NCI-H446 treated with DMSO at 0.1 percent for 48 hours (cell line): ENCODE data around the gene CCDC88C.

Experiments
- DNase-seq: peaks from one replicate; lab custom pipeline; 2025; lab: John Stamatoyannopoulos, UW

The CCDC88C gene

DNA sequence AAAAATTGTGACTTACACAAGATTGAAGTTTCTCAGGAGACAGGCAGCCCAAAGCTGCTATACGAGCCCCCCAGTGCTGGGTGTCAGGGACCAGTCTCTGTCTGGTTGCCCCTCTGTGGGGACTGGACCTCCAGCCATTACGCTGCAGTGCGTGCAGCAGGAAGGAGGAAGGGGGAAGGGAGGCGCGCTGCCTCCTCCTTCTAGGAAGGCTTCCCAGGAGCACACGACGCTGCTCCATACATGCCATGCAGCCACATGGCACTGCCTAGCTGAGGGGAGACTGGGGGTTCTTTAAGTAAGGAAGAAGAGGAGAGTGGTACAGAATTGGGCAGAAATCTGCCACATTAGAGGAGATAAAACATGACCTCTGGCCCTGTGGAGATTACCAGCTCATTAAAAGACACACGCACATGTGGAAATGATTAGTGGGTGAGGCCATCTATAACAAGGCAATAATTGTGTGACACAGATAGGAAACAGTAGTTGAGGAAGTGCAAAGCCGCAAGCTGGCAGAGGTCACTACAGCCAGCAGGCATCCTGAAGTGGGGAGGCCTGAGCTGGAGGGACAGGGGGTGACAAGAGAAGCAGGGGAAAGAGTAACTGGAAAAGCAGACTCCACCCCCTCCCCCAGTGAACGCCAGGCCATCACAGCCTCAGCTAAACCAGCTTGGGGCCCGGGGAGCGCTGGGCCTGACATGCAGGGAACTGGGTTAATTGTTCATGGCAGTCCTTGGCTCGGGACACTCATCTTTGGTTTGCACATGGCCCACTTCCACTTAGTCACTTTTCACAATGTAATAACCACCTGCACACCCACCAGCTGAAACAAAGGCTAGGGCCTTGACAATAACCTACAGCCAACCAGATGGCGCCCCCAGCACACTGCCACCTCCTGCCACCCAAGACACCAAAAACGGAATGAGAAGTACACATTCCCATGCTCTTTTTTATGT is 39.6 kb downstream of the CCDC88C start:
- DNase-seq, result no peak

DNA sequence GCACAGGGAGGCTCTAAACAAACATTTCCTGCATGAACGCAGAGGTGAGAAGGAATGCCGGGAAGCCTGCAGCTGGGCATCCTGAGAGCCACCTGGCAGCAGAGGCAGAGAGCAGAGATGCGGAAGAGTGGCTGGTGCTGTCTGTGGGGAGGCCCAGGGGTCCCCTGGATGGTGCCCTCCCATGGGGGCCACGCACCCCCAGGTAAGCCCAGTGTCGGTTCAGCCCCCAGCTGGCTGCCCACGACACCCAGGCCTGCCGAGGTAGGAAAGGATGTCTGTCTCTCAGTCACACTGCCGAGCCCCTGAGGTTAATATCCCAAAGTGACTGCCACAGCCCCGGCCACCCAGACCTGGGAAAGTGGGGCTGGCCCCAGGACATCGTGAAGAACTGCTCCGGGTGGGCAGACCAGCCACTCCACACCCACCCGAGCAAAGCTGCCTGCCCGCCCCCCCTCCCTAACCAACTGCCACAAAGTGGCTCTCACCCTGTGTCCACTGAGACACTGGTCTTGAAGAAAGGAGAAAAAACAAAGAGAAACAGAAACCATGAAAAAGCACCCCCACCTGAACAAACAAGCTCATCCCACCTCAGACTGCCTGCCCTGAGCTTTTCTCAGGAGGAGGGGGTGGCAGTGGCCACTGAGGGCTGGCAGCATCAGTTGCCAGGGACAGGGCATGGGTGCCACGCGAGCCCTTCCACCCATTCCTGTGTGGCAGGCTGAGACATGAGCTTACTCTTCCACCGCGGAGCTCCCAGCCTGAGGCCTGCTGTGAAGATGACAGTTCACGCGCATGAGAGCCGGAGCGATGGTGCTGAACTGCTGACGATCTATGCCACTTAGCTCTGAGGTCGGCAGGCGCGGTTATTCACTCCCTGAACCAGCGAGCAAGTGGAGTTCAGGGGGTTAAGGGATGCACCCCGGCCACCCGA is 40.8 kb downstream of the CCDC88C start:
- no peak for DNase-seq

DNA sequence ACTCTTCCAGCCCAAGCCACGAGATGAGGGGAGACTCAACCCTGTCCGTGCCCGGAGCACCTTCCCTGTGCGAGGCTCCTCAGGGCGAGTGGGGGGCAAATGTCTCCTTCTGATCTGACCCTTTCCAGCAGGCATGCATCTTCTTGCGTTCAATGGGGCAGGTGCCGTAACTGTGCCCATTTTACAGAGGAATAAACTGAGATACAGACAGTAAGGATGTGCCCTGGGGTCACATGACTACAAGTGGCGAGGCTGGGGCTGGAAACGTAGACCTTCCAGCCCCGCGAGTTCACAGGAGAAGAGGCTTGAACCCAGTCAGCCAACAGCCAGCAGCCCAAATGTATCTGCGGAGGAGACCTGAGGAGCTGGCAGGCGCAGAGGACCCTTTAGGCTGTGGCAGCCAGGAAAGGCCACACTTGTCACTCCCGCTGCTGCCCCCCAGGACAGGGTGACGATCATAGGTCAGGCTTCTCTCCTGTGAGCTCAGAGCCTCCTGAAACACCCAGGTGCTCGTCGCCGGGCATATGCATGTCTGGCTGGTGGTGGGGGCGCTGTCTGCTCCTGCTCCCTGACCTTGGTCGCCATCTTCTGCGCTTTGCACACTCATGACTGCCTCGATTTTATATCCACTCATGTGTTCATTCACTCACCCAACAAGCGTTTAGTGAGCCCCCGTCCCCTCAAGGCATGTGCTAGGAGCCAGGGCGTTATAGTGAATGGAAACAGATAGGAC is 41.7 kb downstream of the CCDC88C start:
- no peak for DNase-seq

DNA sequence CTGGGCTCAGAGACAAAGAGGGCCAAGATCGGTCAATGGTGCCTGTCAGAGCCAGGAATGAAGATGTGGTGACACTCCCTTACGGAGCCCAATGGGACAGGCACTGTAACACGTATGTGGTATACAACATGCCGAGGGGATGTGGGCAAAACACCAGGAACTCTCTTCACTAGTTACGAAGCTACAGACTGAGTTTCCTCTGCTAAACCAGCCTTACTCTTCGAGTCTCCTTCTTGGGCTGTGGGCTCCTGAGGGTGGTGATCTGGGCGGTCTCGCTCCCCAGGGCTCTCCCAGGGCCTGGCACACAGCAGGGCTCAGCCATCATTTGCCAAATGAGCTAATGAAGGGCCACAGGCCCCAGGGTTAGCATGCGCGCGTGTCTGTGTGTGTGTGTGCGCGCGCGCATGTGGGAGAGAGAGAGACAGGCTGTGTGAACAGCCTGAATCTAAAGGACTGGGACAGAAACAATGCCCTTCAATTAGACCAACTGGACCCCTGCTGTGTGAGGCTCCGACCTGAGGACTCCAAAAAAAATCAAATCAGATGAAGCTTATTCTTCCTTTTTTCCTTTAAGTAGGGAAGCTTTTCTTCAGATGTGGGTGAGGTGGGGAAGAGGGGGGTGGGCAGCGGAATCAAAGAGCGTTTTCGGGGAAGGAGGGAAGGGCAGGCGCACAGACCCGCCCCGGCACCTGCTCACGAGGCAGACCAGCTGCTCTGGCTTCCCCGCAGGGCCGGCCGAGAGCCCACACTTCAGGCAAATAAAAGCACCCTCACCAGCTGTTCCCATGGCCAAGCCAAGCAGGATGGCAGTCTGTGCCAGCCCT is 42.5 kb downstream of the CCDC88C start:
- DNase-seq, result peak; percentile 86

DNA sequence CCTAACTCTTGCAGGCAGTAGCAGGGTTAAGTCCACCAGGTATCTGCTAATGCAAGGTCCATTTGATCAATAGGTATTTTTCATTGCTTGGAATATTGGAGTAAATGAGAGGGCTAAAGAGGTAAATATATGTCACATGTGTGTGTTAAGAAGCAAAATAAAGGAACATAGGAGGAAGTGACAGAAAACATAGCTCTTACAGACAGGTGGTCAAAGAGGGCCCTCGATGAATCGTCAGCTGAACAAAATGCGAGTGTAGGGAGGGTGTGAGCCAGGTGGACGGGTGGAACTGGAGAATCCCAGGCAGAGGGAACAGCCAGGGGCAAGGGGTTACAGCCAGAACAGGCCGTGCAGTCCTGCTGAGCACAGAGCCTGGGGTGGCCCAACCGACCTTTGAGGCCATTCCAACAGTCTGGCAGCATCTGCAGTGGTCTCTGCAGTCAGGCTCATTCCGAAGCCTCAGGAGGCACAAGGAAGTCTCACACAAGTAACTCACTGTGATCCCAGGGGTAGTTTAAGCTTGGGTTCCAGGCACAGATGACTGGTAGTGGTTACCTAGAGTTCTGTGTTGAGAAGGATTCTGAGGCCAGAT is 43.2 kb downstream of the CCDC88C start:
- no peak for DNase-seq

DNA sequence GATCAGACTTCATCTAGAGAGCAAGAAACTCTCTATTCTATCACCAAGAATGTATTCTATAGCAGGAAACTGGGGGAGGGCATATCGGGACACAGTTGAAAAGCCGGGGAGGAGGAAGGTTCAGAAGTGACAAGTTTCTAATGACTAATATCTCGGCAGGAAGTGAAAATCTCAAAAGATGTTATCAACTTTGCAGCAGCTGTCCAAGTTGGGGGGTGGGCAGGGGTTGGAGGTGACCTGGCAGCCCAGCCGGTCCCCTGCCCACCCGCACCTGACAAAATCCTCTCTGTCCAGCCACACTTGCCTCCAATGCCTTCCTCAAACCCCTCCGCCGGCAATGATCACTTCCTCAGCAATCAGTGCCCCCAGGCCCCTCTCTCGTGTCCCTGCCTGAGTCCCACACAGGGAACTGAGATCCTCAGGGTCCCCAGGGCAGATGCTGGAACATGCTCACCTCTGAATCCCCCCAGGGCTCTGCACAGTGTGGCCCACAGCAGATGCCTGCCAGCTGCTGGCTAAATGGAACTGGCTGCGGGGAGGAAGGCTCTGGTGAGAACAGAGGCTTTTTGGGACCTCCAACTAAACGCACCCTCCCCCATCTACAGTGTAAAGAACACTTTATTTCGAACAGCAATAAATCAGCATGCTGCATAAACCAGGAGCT is 43.9 kb downstream of the CCDC88C start:
- no peak for DNase-seq

DNA sequence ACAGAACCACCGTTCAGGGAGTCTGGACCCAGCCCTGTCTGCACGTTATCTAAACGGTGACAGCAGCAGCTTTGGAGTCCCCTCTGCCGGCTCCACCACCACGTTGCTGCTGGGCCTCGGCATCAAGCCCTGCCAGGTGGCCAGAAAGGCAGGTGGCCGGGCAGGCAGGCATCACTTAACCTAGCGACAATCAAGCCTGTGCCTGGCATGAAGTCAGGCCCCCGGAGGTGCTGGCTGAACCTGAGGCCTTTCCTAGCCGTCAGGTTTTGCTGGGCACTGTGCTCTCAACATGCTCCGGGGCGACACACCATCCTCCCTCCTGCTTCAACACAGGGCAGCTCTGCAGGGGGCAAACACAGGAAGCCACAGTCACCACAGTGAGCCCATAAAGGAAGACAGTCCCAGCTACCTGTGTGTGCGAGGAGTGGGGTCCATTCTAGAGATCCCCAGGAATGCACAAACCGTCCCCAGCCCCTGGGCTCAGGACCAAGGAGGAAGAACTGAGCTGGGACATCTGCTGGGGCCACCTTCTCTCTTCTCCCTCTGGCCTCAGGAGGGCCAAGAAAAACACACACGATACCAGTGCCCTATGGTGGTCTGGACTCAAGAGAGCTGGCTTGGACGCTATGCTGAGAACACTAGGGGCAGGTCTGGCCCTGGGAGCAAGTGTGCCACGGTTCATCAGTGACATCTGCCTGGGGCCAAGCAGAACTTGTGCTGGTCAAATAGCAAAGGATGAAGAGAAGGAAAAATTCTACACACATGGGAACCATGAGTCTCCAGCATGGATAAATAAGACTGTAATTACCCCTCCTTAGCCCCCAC is 44.7 kb downstream of the CCDC88C start:
- no peak for DNase-seq

DNA sequence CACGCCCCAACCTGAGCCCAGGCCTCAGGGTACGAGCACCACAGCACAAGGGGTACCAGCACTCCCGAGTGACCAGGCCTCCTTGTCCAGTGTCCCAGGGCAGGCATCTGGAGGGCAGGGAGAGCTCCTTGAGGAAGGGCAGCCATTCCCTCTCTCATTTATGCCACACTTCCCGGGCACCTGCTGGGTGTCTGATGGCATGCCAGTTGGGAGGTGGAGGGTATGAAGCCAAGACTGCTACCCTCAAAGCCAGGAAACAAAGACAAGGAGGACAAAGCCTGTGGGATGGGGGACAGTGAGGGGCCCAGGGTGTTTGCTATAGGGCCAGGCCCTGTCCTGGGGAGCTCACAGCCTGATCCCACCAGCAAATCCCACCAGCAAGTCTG is 45.6 kb downstream of the CCDC88C start:
- no peak for DNase-seq

DNA sequence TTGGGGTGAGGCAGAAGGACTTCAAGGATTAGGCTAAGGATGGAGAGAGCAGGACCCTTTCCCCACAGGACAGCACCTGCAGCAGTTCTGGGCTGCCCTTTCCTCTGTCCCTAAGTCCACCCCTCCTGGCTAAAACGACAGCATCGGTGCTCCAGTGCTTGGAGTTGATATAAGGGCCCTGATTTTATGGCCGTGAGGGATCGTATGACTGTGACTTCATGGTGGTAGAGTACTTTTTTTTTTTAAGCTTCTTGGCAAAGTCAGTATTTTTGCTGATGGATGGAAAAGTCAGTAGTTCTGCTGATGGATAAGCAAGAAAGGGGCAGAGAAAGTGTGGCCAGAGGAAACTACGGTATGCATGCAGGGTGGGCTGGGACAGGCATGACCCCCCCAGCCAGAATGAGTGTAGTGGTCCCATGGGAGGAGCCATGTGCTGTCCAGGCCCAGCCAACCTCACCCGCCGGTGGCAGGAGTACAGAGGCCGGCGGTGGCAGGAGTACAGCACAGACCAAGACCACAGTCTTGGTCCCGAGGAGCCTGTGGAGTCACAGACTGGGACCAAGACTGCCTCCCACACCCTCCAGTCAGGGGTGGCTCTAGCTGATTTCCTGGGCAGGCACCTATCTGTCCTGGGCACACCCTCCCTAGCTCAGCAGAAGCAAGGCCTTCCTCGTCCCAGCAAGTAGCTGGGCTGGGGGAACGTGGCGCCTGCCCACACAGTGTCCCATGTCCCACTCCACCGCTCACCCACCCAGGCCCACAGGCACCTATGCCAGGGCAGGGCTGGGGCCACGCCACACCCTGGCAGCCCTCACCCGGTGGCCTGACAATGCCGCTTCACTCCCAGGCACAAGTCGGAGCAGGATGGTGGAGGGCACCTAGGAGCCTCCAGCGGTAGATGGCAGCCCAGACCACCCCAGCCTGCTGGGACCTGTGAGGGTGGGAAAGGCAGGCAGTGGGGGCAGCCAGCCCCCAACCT is 46.3 kb downstream of the CCDC88C start:
- DNase-seq, result no peak

DNA sequence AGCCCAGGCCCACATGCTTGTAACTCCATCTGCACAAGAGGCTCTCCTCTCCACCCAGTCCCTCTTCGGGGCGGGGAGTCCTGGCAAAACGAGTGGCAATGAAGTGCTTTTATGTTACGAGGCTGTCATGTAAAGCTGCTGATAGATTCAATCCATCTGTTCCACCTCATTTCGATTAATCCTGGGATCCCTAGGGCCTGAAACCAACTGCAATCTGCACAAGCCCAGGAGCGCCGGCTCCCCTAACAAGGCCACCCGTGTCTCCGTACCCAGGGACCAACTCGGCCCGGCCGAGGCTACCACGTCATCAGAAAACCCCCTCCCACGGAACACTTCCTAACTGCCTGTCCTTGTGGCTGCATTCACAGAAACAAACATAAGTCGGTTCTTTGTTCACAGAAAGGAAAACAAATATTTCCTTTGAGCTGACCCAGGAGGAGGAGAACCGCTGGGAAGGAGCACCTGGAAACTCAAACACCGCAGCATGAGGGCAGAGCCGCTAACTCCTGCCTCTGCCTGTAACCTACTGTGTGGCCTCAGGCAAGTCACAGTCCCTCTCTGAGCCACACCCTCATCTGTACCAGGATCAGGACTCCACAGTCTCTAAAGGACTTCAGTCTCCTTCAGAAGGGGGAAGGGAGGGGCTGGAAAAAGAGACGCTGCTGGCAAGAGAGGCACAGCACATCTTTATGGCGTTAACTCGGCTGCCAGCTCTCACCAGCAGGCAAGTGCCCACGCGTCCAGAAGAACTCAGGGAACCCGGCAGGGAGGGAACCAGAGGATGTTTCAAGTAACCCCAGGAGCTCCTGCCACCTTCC is 47.8 kb downstream of the CCDC88C start:
- DNase-seq, result peak; percentile 77

DNA sequence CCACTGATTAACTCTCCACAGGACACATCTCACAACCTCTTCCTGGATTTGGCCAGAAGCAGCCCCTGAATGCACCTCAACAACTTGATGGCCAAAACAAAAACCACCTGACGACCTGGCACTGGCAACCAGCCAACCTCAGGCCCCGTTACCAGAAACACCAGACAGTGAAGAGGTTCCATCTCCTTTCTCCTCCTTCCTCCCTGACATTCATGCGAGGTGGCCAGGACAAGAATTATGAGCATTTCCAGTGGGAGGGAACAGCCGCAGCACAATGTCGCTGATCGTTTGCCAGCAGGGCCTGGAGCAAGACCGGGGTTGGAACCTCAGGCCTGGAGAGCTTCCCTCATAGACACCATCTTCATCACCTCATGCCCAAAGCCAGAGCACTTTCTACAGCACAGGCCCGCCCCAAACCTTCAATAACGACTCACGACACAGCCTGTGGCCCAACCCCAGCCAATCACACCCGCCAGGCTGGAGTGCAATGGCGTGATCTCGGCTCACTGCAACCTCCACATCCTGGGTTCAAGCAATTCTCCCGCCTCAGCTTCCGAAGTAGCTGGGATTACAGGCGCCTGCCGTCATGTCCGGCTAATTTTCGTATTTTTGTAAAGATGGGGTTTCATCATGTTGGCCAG is 48.7 kb downstream of the CCDC88C start:
- no peak for DNase-seq

DNA sequence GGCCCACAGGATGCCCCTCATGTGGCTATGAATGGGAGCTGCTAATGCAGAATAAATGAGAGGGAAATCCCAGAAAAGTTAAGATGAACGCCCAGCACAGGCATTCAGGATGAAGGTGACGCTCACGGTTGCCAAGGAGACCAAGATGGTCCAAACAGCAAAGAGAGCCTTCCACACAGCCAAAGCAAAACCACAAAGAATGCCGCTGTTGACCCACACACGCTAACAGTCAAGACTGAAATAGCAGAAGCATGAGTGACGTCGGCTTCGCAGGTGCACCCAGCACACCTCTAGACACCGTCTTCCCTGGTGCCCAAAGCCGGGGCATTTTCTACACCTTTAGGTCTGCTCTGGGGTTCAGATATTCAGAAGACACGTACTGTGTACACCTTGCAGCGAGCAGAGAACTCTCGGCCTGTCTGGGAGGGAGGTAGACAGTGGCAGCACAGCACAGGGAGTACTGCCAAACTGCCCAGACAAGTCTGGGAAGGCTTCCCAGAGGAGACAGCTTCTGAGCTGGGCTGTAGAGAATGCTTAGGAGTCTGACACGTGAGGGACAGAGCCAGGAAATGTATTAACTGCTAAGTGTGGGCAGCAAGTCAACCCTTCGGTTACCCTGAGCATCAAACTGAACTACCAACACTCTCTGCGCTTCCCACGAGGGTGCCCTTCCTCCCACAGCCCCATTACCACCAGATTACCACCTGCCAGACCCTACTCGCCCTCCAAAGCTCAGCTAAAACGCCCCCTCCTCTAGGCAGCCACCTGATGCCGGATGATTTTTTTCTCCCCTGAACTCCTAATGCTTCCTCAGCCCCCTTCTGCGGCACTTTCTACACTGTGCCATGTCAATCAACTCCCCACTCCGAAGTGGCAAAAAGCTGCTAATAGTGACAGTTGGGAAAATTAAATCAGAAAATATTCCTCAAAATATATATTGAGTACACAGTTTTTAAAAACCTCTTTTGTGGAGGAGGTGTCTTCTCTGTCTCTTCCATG is 50.1 kb downstream of the CCDC88C start:
- DNase-seq, result no peak

DNA sequence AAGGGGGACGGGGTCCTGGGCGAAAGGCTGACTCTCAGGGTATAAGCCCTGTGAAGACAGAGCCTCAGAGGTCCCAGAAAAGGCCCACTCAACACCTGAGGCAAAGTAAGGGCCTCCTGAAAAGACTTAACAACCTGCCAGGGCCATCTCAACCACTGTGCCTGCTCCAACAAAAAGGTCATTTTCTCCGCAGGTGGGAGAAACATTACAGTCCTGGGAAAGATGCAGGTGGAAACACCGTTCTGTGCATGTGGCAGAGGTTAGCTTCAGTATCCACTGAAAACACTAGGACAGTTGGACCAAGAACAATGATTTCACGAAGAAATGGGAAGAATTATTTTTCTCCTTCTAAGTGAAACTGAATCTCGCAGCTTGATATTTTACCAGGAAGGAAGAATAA is 50.9 kb downstream of the CCDC88C start:
- DNase-seq, result no peak

DNA sequence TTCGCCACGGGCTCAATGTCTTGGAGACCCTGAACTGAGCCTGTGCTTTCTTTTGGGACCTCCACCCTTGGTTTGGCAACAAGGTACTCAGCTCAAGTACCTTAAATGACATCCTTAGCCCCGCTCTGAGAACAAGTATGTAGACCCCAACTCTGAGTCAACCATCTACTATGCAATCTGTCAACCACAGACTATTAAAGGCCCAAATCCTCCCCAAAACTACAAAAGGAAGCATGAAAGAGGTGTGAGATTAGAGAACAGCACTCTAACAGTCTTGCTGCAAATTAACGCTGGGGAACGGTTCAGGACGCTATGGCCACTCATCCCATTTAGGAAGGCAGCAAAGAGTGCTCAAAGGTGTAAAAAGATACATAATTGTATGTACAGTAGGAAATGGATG is 52.1 kb downstream of the CCDC88C start:
- DNase-seq, result no peak

DNA sequence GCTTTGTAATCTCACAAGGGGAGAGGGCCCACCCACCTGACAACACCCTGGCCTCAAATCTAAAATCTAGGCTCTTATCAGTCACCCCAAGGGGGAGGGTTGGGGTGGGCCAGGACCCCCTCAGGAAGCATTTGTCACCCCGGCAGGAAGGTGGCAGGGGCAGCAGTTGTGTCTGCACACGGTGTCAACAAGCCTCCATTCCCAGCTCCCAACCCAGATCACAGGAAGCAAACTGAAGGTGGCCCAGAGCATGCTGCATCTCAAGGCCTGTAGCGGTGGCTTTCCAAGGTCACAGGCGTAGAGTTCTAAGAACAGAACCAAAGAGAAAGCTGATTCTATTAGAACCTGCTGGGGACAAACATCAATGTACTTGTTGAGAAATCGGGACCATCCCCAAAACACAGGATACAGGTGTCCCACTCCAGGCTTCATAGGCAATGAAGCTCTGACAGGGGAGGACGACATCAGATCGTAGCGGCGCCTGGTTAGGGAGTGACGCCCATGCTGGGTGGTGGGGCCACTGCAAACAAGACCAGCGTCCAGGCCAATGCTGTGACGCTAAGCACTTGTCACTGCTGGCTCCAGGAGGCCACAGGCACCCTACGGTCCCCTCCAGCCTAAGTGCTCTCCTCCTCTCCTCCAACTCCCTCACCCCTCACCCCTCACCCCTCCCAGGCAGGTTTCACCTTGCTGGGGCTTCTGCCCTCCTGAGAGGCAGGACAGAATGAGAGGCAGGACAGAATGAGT is 52.9 kb downstream of the CCDC88C start:
- no peak for DNase-seq
